DMS114 treated with DMSO at 0.1 percent for 48 hours (cell line): ENCODE results near the gene RDH5.
A peak's percentile ranks its signal among the peaks of the same experiment; 100 is the strongest.

ENCODE experiments used
- DNase-seq: peaks from one replicate; lab custom pipeline; 2025; ENCODE audit not compliant: unreplicated experiment; lab: John Stamatoyannopoulos, UW

Gene RDH5

GRCh38 chr12:55727643-55728185 is 7.5 kb downstream of the RDH5 start:
- DNase-seq, result no peak

GRCh38 chr12:55728186-55728938 is 8.2 kb downstream of the RDH5 start:
- DNase-seq, result no peak

- DNase-seq, result peak; percentile 79
Measured at GRCh38 chr12:55728939-55729818, 9.0 kb downstream of the RDH5 start, which contains the start of gene CD63. TSS of gene CD63 (minus strand) at chr12:55729009. CDS start at chr12:55728341, 668 bp downstream.

- peak; percentile 53 for DNase-seq
Measured at GRCh38 chr12:55729819-55730818, 9.9 kb downstream of the RDH5 start.

- DNase-seq, result no peak
Measured at GRCh38 chr12:55732288-55732687, 12.1 kb downstream of the RDH5 start.

- DNase-seq, result no peak
Measured at GRCh38 chr12:55733021-55733555, 12.9 kb downstream of the RDH5 start.

GRCh38 chr12:55733858-55734257 is 13.7 kb downstream of the RDH5 start:
- no peak for DNase-seq

- no peak for DNase-seq
Measured at GRCh38 chr12:55734595-55734994, 14.4 kb downstream of the RDH5 start.

GRCh38 chr12:55736076-55736475 is 15.9 kb downstream of the RDH5 start:
- DNase-seq, result no peak

GRCh38 chr12:55736780-55737580 is 16.8 kb downstream of the RDH5 start:
- peak; percentile 29 for DNase-seq

GRCh38 chr12:55737581-55738122 is 17.5 kb downstream of the RDH5 start:
- peak; percentile 18 for DNase-seq

GRCh38 chr12:55738123-55739024 is 18.2 kb downstream of the RDH5 start:
- DNase-seq, result peak; percentile 76

- DNase-seq, result no peak
Measured at GRCh38 chr12:55739025-55739378, 18.8 kb downstream of the RDH5 start.

GRCh38 chr12:55741931-55742680 is 21.9 kb downstream of the RDH5 start:
- no peak for DNase-seq

- DNase-seq, result peak; percentile 76
Measured at GRCh38 chr12:55742719-55743405, 22.7 kb downstream of the RDH5 start, which contains the start of gene GDF11. TSS of gene GDF11 (plus strand) at chr12:55743122. CDS start at chr12:55743317, 195 bp downstream.

- DNase-seq, result peak; percentile 14
Measured at GRCh38 chr12:55743406-55744339, 23.5 kb downstream of the RDH5 start.
